Uterus (tissue), 4 donors: ENCODE data around the gene PGLYRP3. TPM values are rescaled to one million over a fixed set of nuclear protein-coding genes. Genes with fewer than 3 reads are reported as not detected.

Experiments
- DNase-seq, 2 donors: peaks; one replicate each; pipeline ENCODE4 v3.0.0-alpha.2; 2019 to 2020
- H3K27ac ChIP-seq, 2 donors: fragments of 200-600 bp; sonication (generic); 1 replicate in 1 of 2; 2 replicates in 1 of 2; pipeline ENCODE4 v1.5.1; 2016 to 2018
- H3K27me3 ChIP-seq, 2 donors: fragments of 200-600 bp; sonication (generic); one replicate each; pipeline ENCODE4 v1.5.1; 2018 to 2019; ENCODE audit warnings: control low read depth in 1 of 2
- H3K36me3 ChIP-seq, 2 donors: fragments of 200-600 bp; sonication (generic); one replicate each; pipeline ENCODE4 v1.5.1; 2019; ENCODE audit warnings: control low read depth in 1 of 2
- H3K4me1 ChIP-seq, 2 donors: fragments of 200-600 bp; sonication (generic); one replicate each; pipeline ENCODE4 v1.5.1; 2018 to 2019; ENCODE audit warnings: control low read depth in 1 of 2
- H3K4me3 ChIP-seq, 2 donors: fragments of 200-600 bp; sonication (generic); 1 replicate in 1 of 2; 2 replicates in 1 of 2; pipeline ENCODE4 v1.5.1; 2018 to 2019; ENCODE audit warnings: mild to moderate bottlenecking in 1 of 2
- H3K9me3 ChIP-seq, 2 donors: fragments of 200-600 bp; sonication (generic); one replicate each; pipeline ENCODE4 v1.5.1; 2019; ENCODE audit warnings: control low read depth in 1 of 2
- CTCF ChIP-seq, 4 experiments: fragments of 200-600 bp in 2 of 4; fragments of 450-650 bp in 2 of 4; sonication (generic) in 2 of 4; IDR thresholded peaks; one replicate each; pipeline ENCODE4 v1.5.1; 2016 to 2019; ENCODE audit warnings: antibody characterized with exemption in 4 of 4, mild to moderate bottlenecking in 2 of 4, moderate library complexity in 1 of 4
- POLR2A ChIP-seq, 2 donors: fragments of 450-650 bp; IDR thresholded peaks; one replicate each; pipeline ENCODE4 v1.6.1; 2016; ENCODE audit warnings: antibody characterized with exemption in 2 of 2, mild to moderate bottlenecking in 1 of 2, moderate library complexity in 1 of 2
- intact Hi-C: fragments of 100-400 bp; cut with DNase I; formaldehyde crosslinking; loops from one replicate; pipeline ENCODE4 v1.15.1; 2023; ENCODE audit warnings: low total_unique reads
- total RNA-seq, 4 donors: library from RNA; depleted of rRNA in 3 of 4; stranded (reverse); fragments of >200 nt in 3 of 4; gene quantifications; one replicate each; pipeline versions ENCODE4 v1.1.0 to v1.2.4, GENCODE V29; 2014 to 2023
- donor health status: DM: yes; HTN: yes; CAD: no.

PGLYRP3 gene
- total RNA-seq, 4 donors from 2014 or later, result not detected

- H3K4me1 ChIP-seq, result no peaks in the 10 kb centered on the region
- intact Hi-C loops, result no loop called here
- H3K36me3 ChIP-seq, result no peaks in the 10 kb centered on the region
- no peaks in the 10 kb centered on the region for H3K27me3 ChIP-seq
- DNase-seq, result no peak
- no peak for TF ChIP-seq CTCF (IDR thresholded peaks at IDR 0.05)
- no peak for TF ChIP-seq POLR2A (IDR thresholded peaks at IDR 0.05)
- no peaks in the 10 kb centered on the region for H3K9me3 ChIP-seq
- H3K4me3 ChIP-seq, result no peak overlapping the region
- no peak overlapping the region for H3K27ac ChIP-seq
Observed at GRCh38 chr1:153343811-153344717, 31.3 kb upstream of the PGLYRP3 start.

GRCh38 chr1:153343040-153343681, 30.4 kb upstream of the PGLYRP3 start:
- intact Hi-C loops, result no loop called here
- Histone ChIP-seq H3K27me3 (no peaks in the 10 kb centered on the region), H3K27ac (no peak overlapping the region), H3K9me3 (no peaks in the 10 kb centered on the region), H3K36me3 (no peaks in the 10 kb centered on the region), H3K4me1 (no peaks in the 10 kb centered on the region), H3K4me3 (no peak overlapping the region)
- TF ChIP-seq POLR2A (IDR thresholded peaks at IDR 0.05) (no peak), CTCF (IDR thresholded peaks at IDR 0.05) (no peak)
- no peak for DNase-seq

GRCh38 chr1:153342178-153342577, 29.4 kb upstream of the PGLYRP3 start:
- TF ChIP-seq POLR2A (IDR thresholded peaks at IDR 0.05), result no peak
- no peak for TF ChIP-seq CTCF (IDR thresholded peaks at IDR 0.05)
- no peaks in the 10 kb centered on the region for H3K4me1 ChIP-seq
- no peaks in the 10 kb centered on the region for H3K36me3 ChIP-seq
- no peak overlapping the region for H3K4me3 ChIP-seq
- H3K27me3 ChIP-seq, result no peaks in the 10 kb centered on the region
- no peak overlapping the region for H3K27ac ChIP-seq
- DNase-seq, result no peak
- no peaks in the 10 kb centered on the region for H3K9me3 ChIP-seq
- intact Hi-C loops, result no loop called here

GRCh38 chr1:153341431-153341934, 28.7 kb upstream of the PGLYRP3 start:
- intact Hi-C loops, result no loop called here
- no peaks in the 10 kb centered on the region for H3K27me3 ChIP-seq
- TF ChIP-seq CTCF (IDR thresholded peaks at IDR 0.05), result no peak
- TF ChIP-seq POLR2A (IDR thresholded peaks at IDR 0.05), result no peak
- no peak for DNase-seq
- H3K4me3 ChIP-seq, result no peak overlapping the region
- no peaks in the 10 kb centered on the region for H3K4me1 ChIP-seq
- H3K36me3 ChIP-seq, result no peaks in the 10 kb centered on the region
- H3K9me3 ChIP-seq, result no peaks in the 10 kb centered on the region
- H3K27ac ChIP-seq, result no peak overlapping the region

- Histone ChIP-seq H3K36me3 (no peaks in the 10 kb centered on the region), H3K27me3 (no peaks in the 10 kb centered on the region), H3K4me3 (no peak overlapping the region), H3K27ac (no peak overlapping the region), H3K9me3 (no peaks in the 10 kb centered on the region), H3K4me1 (no peaks in the 10 kb centered on the region)
- DNase-seq, result no peak
- intact Hi-C loops, result no loop called here
- TF ChIP-seq CTCF (IDR thresholded peaks at IDR 0.05), result no peak
- TF ChIP-seq POLR2A (IDR thresholded peaks at IDR 0.05), result no peak
Observed at GRCh38 chr1:153340356-153340755, 27.6 kb upstream of the PGLYRP3 start.
